Sigmoid colon (tissue), 4 donors: ENCODE data around the gene CAV2.

Experiments
- POLR2A ChIP-seq, 2 donors: fragments of 450-650 bp; IDR thresholded peaks; one replicate each; pipeline ENCODE4 v1.6.1; 2016; ENCODE audit warnings: antibody characterized with exemption in 2 of 2, mild to moderate bottlenecking in 2 of 2, moderate library complexity in 2 of 2
- POLR2AphosphoS5 ChIP-seq, 4 donors: sonication (generic); formaldehyde crosslinking; IDR thresholded peaks; one replicate each; pipeline ENCODE4 v1.6.1; 2017; ENCODE audit warnings: antibody characterized with exemption in 4 of 4
- TF ChIP-seq, protein P1 (sequence below), 4 experiments: fragments of 450-650 bp in 3 of 4; fragments of 200-600 bp in 1 of 4; IDR thresholded peaks; one replicate each; pipeline ENCODE4 v1.5.1; 2016 to 2019; ENCODE audit warnings: antibody characterized with exemption in 4 of 4, mild to moderate bottlenecking in 3 of 4, moderate library complexity in 2 of 4

- TF ChIP-seq, protein P1, sequence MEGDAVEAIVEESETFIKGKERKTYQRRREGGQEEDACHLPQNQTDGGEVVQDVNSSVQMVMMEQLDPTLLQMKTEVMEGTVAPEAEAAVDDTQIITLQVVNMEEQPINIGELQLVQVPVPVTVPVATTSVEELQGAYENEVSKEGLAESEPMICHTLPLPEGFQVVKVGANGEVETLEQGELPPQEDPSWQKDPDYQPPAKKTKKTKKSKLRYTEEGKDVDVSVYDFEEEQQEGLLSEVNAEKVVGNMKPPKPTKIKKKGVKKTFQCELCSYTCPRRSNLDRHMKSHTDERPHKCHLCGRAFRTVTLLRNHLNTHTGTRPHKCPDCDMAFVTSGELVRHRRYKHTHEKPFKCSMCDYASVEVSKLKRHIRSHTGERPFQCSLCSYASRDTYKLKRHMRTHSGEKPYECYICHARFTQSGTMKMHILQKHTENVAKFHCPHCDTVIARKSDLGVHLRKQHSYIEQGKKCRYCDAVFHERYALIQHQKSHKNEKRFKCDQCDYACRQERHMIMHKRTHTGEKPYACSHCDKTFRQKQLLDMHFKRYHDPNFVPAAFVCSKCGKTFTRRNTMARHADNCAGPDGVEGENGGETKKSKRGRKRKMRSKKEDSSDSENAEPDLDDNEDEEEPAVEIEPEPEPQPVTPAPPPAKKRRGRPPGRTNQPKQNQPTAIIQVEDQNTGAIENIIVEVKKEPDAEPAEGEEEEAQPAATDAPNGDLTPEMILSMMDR (IDR thresholded peaks at IDR 0.05): no peak
- TF ChIP-seq POLR2A (IDR thresholded peaks at IDR 0.05): no peak
- no peak for TF ChIP-seq POLR2AphosphoS5 (IDR thresholded peaks at IDR 0.05)
These were observed 11.5 kb upstream of the CAV2 start for GRCh38 chr7:116487907-116488521.
